Peyer's patch (tissue), 4 donors: ENCODE data around the gene TTC29.

ENCODE experiments used
- CTCF ChIP-seq, 6 experiments: fragments of 450-650 bp in 4 of 6; fragments of 200-600 bp in 2 of 6; sonication (generic) in 1 of 6; IDR thresholded peaks; one replicate each; pipeline ENCODE4 v1.5.1; 2017 to 2019; ENCODE audit warnings: antibody characterized with exemption in 6 of 6, mild to moderate bottlenecking in 3 of 6, moderate library complexity in 1 of 6
- POLR2A ChIP-seq, 2 donors: fragments of 450-650 bp; IDR thresholded peaks; one replicate each; pipeline ENCODE4 v1.5.1; 2017; ENCODE audit warnings: antibody characterized with exemption in 2 of 2, mild to moderate bottlenecking in 2 of 2, moderate library complexity in 2 of 2

GRCh38 chr4:146699910-146700309 is 245.8 kb downstream of the TTC29 start:
- no peak for TF ChIP-seq CTCF (IDR thresholded peaks at IDR 0.05)
- TF ChIP-seq POLR2A (IDR thresholded peaks at IDR 0.05), result no peak
